NCI-H2107 treated with DMSO at 0.1 percent for 48 hours (cell line): ENCODE results near the gene NR2F1.

ENCODE experiments used
- DNase-seq: peaks from one replicate; lab custom pipeline; 2025; ENCODE audit not compliant: unreplicated experiment; lab: John Stamatoyannopoulos, UW

Gene NR2F1

DNA sequence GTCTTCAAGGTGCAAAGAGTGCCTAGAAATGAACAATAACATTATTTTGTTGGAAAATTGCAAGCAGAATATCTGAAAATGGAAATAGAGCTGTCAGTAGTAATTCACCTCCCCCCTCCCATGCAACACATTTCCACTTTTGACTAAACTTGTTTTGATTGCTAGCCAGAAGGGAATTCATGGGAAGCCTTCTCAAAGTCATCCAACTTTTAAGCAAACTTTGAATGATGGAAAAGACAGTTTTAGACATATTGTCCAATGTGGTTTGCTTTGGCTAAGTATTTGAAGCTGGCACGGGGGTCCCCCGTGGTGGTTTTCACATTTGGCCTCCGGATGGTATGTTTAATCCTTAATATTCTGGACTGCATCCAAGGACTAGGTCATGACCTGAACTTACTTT lies 7.5 kb downstream of the NR2F1 start:
- DNase-seq = no peak

DNA sequence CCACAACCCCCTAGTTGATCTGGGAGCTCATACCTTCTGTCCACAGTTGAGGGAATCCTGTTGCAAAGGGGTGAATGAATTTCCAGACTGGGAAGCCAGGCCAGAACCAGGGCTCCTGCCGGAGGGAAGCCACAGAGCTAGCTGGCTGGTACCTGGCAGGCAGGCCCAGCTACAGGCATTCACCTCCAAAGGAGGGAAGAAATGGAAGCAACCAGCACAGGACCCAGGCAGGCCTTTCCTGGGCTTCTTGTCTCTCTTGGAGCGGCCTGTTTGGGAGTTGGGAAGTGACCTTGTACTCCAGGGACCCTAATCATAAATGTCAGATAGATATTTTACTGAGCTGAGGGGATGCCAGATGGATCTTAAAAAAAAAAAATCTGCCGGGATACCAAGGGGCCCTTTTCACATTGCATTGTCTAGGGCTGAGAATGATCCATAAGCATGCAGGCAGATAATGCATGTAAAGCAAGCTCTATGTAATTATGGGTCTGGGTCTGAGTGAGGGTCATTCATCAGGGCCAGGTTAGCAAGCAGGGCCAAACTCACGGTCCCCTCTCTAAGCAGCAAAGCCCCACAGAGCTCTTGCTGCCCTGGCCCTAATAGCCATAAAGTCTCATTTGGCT lies 8.4 kb downstream of the NR2F1 start:
- no peak for DNase-seq

DNA sequence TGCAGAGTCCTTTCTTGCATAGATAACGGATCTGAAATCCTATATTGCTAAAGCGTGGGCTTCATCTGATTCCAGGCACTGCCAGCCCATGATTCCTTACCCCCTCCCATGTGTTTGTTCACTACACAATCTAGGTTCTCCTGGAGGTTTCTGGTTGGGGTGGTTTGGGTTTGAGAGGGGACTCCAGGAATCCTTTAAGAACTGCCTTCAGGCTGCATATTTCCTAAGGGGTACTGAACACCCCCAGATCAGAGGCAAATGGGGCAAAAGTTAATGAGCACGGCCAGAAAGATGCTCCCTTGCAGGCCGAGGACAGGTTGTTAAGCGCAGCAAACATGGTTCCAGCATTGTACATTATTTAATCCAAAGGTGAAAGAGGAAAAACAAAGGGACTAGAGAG lies 9.9 kb downstream of the NR2F1 start:
- DNase-seq = no peak

DNA sequence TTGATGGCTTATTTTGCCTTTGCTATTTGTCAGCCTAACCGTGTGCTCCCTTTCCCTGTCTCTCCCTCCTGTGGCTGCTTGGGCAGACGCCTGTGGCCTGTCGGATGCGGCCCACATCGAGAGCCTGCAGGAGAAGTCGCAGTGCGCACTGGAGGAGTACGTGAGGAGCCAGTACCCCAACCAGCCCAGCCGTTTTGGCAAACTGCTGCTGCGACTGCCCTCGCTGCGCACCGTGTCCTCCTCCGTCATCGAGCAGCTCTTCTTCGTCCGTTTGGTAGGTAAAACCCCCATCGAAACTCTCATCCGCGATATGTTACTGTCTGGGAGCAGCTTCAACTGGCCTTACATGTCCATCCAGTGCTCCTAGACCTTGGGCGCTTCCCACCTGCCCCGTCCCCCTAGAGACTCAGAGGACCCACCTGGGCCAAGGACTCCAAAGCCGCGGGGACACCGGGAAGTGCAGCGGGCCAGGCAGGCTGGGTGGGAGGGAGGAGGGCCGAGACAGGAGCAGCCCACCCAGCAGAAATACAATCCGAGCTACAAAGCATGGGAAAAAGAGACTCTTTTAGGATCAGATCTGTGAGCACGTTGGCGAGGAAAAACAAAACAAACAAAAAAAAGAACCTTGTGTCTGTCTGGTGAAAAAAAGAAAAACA lies 10.6 kb downstream of the NR2F1 start:
- DNase-seq = no peak

DNA sequence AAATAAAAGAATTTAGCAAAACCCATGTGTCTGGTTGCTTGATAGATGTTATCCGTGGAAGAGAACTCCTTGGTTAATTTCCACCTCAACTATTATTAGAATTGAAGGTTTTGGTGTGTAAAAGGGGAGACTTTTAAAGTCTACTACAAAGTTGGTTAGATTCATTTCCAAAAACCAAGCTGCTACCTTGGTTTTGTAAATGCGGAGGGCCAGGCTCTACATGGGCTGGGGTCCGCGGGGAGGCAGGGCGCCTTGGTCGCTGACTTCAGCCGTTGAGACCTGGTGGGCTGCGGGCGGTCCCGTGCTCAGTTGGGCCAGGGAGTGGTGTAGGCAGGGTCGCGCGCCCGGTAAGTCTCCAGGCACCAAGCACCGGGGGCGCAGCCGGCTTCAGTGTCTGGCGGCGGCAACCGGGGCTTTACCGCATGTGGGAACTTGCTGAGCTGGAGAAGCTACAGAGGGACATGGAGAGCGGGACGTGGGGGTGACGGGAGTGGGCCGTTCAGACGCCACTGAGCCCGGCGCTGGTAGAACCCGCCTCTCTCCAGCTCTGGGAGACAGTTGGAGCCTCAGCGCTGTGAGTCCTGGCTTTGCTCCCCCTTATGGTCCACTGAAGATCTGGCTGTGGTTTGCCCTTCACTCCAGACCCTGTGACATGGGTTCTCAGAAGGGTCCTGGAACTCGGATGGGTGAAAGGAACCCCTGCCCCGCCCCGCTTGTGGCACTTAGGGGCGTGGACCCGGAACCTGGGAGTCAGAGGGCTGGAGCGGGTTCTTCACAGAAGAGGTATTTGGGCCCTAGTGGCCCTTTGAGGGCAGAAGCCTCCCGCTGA lies 11.8 kb downstream of the NR2F1 start:
- no peak for DNase-seq

DNA sequence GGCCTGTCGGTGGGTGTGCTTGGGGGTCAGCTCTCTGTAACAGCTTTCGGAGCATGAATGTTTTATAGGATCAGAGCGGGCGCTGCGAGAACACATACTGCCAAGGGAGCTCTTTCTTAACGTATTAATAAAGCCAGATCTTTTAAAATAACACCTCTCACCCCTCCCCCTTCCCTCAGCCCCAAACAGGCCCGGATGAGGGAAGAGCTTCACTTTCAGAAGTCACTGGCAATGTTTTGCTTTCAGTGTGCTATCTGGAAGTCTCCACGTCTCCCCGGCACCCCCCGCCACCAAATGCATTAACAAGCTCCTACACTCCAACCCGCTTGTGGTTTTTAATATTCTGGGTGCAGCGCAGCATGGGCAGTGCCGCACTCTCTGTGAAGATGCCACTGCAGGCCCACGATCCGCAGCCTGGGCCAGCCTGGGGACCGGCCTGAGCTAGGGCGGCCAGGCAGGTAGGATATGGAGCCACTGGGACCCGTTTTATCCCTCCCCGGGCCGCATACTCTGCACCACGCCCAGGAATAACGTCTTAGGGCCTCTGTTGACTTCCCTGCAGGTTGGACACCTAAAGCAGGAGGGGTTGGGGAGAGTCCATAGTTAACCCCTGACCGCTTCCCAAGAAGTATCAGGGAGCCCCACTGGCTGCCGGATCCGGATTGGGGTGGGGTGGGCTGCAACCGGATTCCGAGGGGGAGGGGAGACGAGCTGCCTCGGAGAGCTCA lies 12.6 kb downstream of the NR2F1 start:
- no peak for DNase-seq

DNA sequence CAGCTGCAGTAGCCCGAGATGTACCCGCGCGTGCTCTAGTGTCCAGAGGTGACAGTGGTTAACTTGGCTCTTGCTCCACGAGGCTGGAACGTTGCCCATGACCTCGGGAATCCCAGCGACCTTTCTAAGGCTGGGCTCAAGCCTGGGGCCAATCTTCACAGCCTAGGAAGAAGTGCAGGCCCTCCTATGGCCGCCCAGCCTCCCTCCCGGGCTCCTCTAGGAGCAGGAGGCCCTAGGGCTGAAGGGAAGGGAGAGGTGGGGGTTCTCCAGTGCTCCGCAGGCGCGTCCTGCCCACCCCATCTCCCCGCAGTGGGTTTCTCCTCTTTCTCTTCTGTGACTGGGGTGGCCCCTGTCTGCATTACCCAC lies 13.3 kb downstream of the NR2F1 start:
- DNase-seq = no peak

DNA sequence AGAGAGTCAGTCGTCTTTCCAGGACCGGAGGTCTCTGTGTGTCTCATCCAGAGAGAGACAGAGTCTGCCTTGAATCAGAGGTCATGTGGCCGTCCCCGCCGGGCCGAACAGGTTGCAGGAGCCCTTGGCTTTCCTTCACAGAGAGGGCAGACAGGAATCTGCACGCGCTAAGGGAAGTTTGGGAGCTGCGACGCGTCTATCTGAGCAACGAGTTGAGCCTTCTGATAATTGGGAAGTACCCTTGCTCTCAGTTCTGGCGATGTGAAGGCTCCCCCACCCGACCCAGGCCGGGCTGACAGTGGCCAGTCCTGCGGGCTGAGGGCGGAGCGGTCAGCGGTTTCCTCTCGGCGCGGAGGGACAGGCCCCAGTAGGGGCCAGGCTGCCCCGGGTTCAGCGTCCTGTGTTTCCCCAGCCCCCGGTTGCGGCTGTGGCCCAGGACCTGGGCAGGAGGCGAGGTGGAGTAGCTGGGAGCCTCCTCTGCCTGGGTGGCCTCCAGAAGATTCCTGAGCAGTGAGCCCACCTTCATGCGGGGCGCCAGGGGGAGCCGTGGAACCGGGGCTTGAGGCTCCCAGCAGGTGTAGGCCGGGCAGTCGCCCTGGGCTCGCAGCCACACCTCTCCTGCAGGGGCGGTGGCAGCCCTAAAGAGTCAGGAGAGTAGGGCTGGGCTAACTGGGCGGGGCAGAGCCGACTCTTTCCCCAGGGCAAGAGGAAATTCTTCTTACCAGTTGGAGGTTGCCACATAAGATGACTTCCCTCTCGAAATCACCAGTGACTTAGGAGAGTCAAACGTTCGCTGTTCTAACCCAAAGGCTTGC lies 13.9 kb downstream of the NR2F1 start:
- DNase-seq = no peak

DNA sequence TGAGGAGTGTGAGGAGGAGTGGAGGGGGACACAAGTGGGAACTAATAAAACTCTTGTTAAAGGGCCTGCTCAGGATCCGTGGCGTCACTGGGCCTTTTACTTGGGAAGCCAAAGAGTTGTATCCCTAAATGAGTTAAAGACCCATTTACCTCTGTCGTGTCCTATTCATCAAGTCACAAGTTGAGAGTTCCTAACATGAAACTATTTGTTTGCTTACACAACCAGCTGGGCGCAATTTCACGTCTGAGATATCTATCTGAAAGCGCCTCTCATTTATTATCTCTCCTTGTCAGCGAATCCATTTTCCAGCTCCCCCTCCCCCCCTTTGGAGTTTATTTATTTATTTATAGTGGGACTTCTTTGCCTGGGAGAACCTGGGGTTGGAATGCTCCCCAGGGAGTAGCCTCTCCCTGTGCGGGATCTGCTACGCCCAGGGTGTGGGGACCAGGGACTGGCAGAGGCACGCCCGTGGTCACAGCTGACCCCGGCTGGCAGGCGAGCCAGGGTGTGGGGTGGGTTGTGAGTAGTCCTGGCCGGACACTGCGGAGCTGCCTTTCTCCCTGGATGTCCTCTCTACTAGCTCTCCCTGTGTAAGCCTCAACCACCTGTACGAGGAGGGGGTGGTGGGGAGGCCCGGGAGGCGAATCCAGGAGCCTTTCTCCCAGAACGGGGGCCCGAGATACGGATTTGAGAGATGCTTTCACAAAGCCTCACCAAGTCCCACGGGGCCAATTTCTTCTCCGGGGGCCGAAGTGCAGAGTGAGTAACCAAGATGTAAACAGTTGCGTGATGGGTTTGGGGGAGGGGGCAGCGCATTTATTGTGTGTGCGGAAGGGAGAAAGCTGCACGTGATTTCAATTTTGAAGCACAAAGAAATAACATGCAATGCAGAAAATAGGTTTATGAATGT lies 15.3 kb downstream of the NR2F1 start:
- DNase-seq = no peak

DNA sequence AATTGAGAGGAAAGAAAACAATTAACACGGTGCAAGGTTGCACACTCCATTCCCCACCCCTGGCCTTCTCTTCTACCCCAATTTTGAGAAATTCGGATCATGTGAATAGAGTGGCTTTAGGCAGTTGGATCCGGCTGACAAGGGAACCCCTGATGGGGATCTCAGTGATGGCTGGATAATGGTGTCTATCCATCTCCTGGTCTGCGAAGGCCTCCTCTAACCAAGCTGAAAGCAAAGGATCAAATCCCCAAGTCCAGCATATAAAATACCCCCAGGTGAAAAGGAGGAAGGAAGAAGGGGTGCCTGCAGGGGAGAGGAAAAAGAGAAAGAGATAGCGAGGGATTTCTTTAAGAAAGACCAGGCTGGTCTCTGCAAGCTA lies 16.0 kb downstream of the NR2F1 start:
- DNase-seq = no peak

DNA sequence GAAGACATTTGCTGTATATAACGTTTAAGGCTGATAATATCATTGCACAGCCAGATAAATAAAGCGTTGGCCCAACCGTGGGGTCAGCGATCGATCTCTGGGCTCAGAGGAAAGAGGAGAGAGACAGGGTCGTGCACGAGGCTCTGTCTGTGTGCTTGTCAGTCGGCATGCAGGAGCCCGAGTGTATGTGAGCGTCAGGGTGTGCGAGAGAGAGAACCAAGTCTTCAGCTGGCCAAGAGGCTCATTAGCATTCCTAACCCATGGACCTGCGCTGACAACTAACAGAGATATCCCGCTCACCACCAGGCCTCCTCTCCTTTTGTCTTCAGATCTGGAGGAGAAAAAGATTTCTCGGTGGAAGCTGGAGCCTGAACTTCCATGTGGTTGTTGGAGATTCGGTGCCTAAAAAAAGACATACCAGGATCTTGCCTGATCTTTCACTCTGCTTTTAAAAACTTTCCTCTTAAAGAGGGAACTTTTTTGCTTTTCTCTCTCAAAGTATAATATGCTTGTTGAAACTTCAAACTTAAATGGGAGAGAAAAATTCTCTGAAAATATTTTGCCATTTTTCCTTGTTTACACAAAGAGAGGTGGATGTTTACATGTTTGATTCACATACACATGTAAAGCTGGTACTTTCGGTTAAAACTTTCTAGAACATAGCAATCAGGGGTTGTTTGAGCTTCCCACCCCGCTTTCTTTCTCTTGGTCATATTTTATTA lies 16.5 kb downstream of the NR2F1 start:
- no peak for DNase-seq

DNA sequence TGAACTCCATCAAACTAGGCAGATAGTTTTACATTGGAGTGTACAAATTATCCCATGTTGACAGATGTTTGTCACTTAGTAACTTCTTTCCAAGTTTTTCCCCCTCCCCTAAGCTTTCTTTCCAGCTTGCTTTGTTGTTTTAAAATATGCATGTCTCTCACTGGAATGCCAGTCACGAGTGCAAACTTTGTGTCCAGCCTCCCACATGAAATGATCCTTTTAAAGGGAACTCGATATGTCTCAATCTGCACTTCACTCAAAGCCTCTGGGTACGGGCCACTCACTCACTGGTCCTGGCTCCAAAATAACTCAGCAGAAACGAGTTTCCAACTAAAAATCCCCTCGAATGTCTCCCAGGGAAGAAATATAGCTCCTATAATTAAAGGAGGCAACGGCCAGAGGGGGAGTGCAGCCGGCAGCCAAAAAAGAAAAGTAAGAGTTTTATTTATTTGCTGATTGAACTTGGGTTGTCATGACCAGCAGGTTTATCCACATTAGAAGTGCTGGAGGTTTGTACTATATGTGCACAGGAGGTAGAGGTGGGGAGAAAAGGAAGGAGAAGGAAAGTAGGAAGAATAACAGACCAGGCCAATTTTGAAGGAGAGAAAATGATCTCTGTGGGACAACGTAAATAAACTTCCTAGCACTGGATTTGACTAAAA lies 17.5 kb downstream of the NR2F1 start:
- no peak for DNase-seq

DNA sequence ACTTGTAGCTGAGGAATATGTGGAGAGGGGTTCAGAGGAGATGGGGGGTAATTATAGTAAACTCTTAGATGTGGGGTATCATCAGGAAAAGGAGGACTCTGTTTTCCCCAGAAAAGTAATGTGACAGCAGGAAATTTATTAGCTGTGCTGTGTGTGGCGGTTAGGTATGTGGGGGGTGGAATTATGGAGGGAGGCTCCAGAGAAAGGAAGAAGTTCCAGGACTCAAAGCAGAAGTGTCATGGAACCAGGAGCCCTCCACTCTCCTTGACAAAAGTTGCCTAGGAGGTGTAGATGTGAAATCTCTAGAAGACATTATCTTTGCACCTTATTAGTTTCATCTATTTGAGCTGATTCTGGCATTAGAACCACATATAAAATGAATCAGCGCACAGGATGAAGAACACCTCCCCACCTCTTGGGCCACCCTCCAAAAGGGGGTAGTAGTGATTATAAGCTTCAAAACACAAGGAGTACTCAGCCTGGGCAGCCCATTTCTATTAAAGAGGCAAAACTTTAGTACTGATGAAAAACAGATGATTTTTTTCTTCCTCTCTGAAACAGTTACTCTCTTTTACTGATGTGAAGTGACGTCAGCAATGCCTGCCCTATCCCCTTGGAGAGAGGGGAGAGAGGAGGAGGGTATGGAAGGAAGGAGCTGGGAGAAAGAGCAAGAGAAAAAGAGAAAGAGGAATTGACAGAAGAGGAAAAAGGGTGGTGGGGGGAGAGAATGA lies 18.2 kb downstream of the NR2F1 start:
- DNase-seq = no peak

DNA sequence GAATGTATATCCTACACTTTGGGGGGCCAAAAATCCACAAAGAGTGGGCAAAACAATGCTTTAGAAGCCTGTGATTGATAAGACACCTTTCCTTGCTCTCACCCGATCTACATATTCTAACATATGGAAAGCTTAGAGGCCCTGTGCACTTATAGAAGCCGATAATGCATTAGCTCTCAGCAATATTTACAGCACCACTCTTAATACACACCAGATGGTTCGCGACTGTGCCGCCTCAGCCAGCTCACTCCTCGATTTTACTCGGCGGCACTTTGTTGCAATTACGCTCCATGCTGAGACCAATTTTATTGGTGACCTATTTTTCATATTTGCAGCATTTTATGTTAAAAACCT lies 18.8 kb downstream of the NR2F1 start:
- no peak for DNase-seq

DNA sequence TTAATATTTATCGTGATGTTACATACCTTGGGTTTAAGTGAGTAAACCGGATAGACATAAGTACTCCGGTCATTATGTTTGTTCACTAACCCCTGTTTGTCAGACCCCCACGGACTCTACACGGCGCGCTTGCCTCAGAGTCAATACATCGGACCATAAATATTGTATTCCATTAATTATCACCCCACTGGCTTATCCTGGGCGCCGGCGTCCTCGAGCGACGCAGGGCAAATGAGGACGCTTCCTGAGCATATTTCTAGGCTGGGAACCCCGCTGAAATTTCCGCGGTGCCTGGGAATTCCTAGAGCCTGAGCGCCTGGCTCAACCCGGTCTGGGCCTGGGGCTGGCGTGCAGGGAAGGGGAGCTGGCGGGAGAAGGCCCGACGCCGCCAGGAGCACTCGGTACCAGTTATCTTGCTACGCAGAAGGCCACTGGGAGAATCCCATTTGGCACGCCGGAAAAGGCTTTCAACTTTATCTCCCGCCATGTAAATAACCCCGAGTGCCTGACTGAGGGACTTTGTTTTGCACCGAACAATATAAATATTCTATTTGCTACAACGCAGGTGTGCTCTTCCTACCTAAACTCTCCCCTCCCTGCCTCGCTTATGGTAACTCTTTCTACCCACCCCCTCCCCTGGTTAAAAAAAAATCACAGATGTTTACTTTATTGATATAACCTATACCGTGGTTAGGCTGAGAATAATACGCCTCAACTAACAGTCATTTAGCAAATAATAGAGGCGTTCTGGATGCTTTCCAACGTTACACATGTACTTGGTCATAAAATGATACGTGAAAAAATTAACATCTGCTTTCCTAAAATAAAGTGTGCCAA lies 19.4 kb downstream of the NR2F1 start:
- DNase-seq = no peak

DNA sequence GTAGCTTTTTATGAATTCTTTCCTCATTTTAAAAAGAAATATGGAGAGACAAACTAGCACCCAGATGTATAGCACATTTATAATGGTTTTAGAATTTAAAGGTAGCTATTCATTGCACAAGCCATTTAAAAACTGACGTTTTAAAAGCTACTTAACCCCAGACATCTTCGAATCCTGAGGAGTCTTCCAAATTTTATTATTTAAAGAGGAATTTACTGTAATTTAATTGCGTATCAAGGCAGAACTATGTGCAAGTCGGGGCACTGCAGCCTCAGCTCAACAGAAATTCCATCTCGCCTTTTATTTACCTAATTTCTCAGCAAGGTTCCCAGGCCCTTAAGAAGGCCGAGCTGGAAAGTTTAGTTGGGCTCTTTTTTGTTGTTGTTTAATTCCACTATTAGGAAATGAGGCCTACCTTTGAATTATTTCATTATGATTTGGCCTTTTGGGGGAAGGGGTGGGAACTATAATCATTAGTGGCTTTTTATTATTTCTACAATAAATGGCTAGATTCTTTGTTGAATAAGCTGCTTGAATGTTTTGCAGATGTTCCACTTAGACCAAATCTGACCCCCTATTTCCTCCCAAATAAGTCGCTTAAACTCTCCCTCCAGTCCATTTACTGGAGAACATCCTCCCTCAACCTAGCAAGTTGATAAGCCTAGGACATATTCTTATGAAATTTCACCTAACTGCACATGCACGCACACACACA lies 20.2 kb downstream of the NR2F1 start:
- DNase-seq = no peak
